Measurements from ENCODE around the gene RARB. TPM values are rescaled to one million over a fixed set of nuclear protein-coding genes. Genes with fewer than 3 reads are reported as not detected.

RARB gene
- total and polyA plus RNA-seq, 7 experiments from 2014 or later, result 0.07 to 0.13 TPM; not detected in 5

GRCh38 chr3:25432176-25432720, 4.2 kb downstream of the RARB start:
- peaks cover 0 to 4% (median 0%) of the 10 kb centered on the region in 11 donors for H3K9me3 Mint-ChIP-seq
- no peaks in the 10 kb centered on the region for H3K9me3 ChIP-seq (ENCODE audit: control insufficient read depth in 2 of 3, low read length in 3 of 3)
- H3K4me3 Mint-ChIP-seq, result no peak overlapping the region
- ATAC-seq, result no peak
- H3K27ac ChIP-seq (ENCODE audit: low read depth, low read length), result no peak overlapping the region
- H3K36me3 ChIP-seq (ENCODE audit: control insufficient read depth in 2 of 3, insufficient read depth in 3 of 3, low read length in 3 of 3), result no peaks in the 10 kb centered on the region
- intact Hi-C loops (cut with micrococcal nuclease), result no loop called here
- POLR2A ChIA-PET, result no interaction called here
- no peaks in the 10 kb centered on the region for H3K4me1 ChIP-seq (ENCODE audit: control insufficient read depth in 2 of 2, insufficient read depth in 2 of 2, low read length in 2 of 2)
- H3K27me3 Mint-ChIP-seq, result peaks cover 36 to 62% (median 42%) of the 10 kb centered on the region in 5 donors
- H3K4me3 ChIP-seq (ENCODE audit: low read length), result no peak overlapping the region
- H3K27ac Mint-ChIP-seq, result no peak overlapping the region
- CTCF ChIA-PET, result no interaction called here
- no peak for DNase-seq
- peaks cover 0 to 8% of the 10 kb centered on the region in 2 donors for H3K27me3 ChIP-seq (ENCODE audit: control insufficient read depth in 2 of 2, insufficient read depth in 2 of 2, low read length in 2 of 2)
- no peaks in the 10 kb centered on the region for H3K36me3 Mint-ChIP-seq
- H3K4me1 Mint-ChIP-seq, result peaks cover 0 to 9% (median 3%) of the 10 kb centered on the region in 7 donors

GRCh38 chr3:25433106-25433505, 5.0 kb downstream of the RARB start:
- intact Hi-C loops (cut with micrococcal nuclease), result no loop called here
- no peak overlapping the region for H3K27ac Mint-ChIP-seq
- Histone ChIP-seq H3K9me3 (ENCODE audit: control insufficient read depth in 2 of 3, low read length in 3 of 3) (no peaks in the 10 kb centered on the region), H3K36me3 (ENCODE audit: control insufficient read depth in 2 of 3, insufficient read depth in 3 of 3, low read length in 3 of 3) (no peaks in the 10 kb centered on the region), H3K27me3 (ENCODE audit: control insufficient read depth in 2 of 2, insufficient read depth in 2 of 2, low read length in 2 of 2) (peaks cover 0 to 5% of the 10 kb centered on the region in 2 donors), H3K4me1 (ENCODE audit: control insufficient read depth in 2 of 2, insufficient read depth in 2 of 2, low read length in 2 of 2) (no peaks in the 10 kb centered on the region), H3K27ac (ENCODE audit: low read depth, low read length) (no peak overlapping the region), H3K4me3 (ENCODE audit: low read length) (no peak overlapping the region)
- POLR2A ChIA-PET, result no interaction called here
- peaks cover 0 to 4% (median 1%) of the 10 kb centered on the region in 7 donors for H3K4me1 Mint-ChIP-seq
- CTCF ChIA-PET, result no interaction called here
- ATAC-seq (no peak), DNase-seq (no peak)
- no peak overlapping the region for H3K4me3 Mint-ChIP-seq
- peaks cover 0 to 1% (median 0%) of the 10 kb centered on the region in 11 donors for H3K9me3 Mint-ChIP-seq
- H3K36me3 Mint-ChIP-seq, result no peaks in the 10 kb centered on the region
- H3K27me3 Mint-ChIP-seq, result peaks cover 29 to 58% (median 40%) of the 10 kb centered on the region in 5 donors

GRCh38 chr3:25433868-25434267, 5.8 kb downstream of the RARB start:
- intact Hi-C loops (cut with micrococcal nuclease), result no loop called here
- H3K4me3 Mint-ChIP-seq, result no peak overlapping the region
- H3K4me3 ChIP-seq (ENCODE audit: low read length), result no peak overlapping the region
- no peaks in the 10 kb centered on the region for H3K9me3 ChIP-seq (ENCODE audit: control insufficient read depth in 2 of 3, low read length in 3 of 3)
- CTCF ChIA-PET, result no interaction called here
- peaks cover 23 to 51% (median 34%) of the 10 kb centered on the region in 5 donors for H3K27me3 Mint-ChIP-seq
- H3K36me3 ChIP-seq (ENCODE audit: control insufficient read depth in 2 of 3, insufficient read depth in 3 of 3, low read length in 3 of 3), result no peaks in the 10 kb centered on the region
- no peaks in the 10 kb centered on the region for H3K9me3 Mint-ChIP-seq
- ATAC-seq (no peak), DNase-seq (no peak)
- no peak overlapping the region for H3K27ac Mint-ChIP-seq
- no peaks in the 10 kb centered on the region for H3K4me1 ChIP-seq (ENCODE audit: control insufficient read depth in 2 of 2, insufficient read depth in 2 of 2, low read length in 2 of 2)
- POLR2A ChIA-PET, result no interaction called here
- H3K27me3 ChIP-seq (ENCODE audit: control insufficient read depth in 2 of 2, insufficient read depth in 2 of 2, low read length in 2 of 2), result no peaks in the 10 kb centered on the region
- H3K27ac ChIP-seq (ENCODE audit: low read depth, low read length), result no peak overlapping the region
- H3K4me1 Mint-ChIP-seq, result no peaks in the 10 kb centered on the region
- H3K36me3 Mint-ChIP-seq, result no peaks in the 10 kb centered on the region

- Mint-ChIP-seq H3K27ac (no peak overlapping the region), H3K27me3 (peaks cover 2 to 22% (median 17%) of the 10 kb centered on the region in 5 donors), H3K36me3 (no peaks in the 10 kb centered on the region), H3K4me1 (no peaks in the 10 kb centered on the region), H3K4me3 (no peak overlapping the region), H3K9me3 (peaks cover 0 to 3% (median 0%) of the 10 kb centered on the region in 11 donors)
- ChIA-PET CTCF (no interaction called here), POLR2A (no interaction called here)
- Histone ChIP-seq H3K4me1 (ENCODE audit: control insufficient read depth in 2 of 2, insufficient read depth in 2 of 2, low read length in 2 of 2) (no peaks in the 10 kb centered on the region), H3K9me3 (ENCODE audit: control insufficient read depth in 2 of 3, low read length in 3 of 3) (no peaks in the 10 kb centered on the region), H3K4me3 (ENCODE audit: low read length) (no peak overlapping the region), H3K36me3 (ENCODE audit: control insufficient read depth in 2 of 3, insufficient read depth in 3 of 3, low read length in 3 of 3) (no peaks in the 10 kb centered on the region), H3K27ac (ENCODE audit: low read depth, low read length) (no peak overlapping the region), H3K27me3 (ENCODE audit: control insufficient read depth in 2 of 2, insufficient read depth in 2 of 2, low read length in 2 of 2) (no peaks in the 10 kb centered on the region)
- DNase-seq, result no peak
- intact Hi-C loops (cut with micrococcal nuclease), result no loop called here
- ATAC-seq, result no peak
These were observed 9.9 kb downstream of the RARB start for GRCh38 chr3:25437953-25438352.

- no peak overlapping the region for H3K27ac ChIP-seq (ENCODE audit: low read depth, low read length)
- ChIA-PET CTCF (no interaction called here), POLR2A (no interaction called here)
- no peaks in the 10 kb centered on the region for H3K36me3 Mint-ChIP-seq
- DNase-seq (no peak), ATAC-seq (no peak)
- H3K9me3 ChIP-seq (ENCODE audit: control insufficient read depth in 2 of 3, low read length in 3 of 3), result no peaks in the 10 kb centered on the region
- H3K27me3 Mint-ChIP-seq, result peaks cover 2 to 21% (median 13%) of the 10 kb centered on the region in 5 donors
- H3K27ac Mint-ChIP-seq, result no peak overlapping the region
- peaks cover 0 to 3% (median 0%) of the 10 kb centered on the region in 11 donors for H3K9me3 Mint-ChIP-seq
- no peak overlapping the region for H3K4me3 Mint-ChIP-seq
- no peaks in the 10 kb centered on the region for H3K4me1 ChIP-seq (ENCODE audit: control insufficient read depth in 2 of 2, insufficient read depth in 2 of 2, low read length in 2 of 2)
- no peaks in the 10 kb centered on the region for H3K36me3 ChIP-seq (ENCODE audit: control insufficient read depth in 2 of 3, insufficient read depth in 3 of 3, low read length in 3 of 3)
- H3K4me1 Mint-ChIP-seq, result no peaks in the 10 kb centered on the region
- H3K4me3 ChIP-seq (ENCODE audit: low read length), result no peak overlapping the region
- H3K27me3 ChIP-seq (ENCODE audit: control insufficient read depth in 2 of 2, insufficient read depth in 2 of 2, low read length in 2 of 2), result no peaks in the 10 kb centered on the region
- intact Hi-C loops (cut with micrococcal nuclease), result no loop called here
These were observed 10.9 kb downstream of the RARB start for GRCh38 chr3:25438791-25439555.

- H3K27me3 Mint-ChIP-seq, result peaks cover 0 to 17% (median 5%) of the 10 kb centered on the region in 5 donors
- no peak overlapping the region for H3K27ac ChIP-seq (ENCODE audit: low read depth, low read length)
- no peak overlapping the region for H3K4me3 Mint-ChIP-seq
- no peaks in the 10 kb centered on the region for H3K9me3 ChIP-seq (ENCODE audit: control insufficient read depth in 2 of 3, low read length in 3 of 3)
- DNase-seq (peak in 2 of 9 donors; percentile 3 to 23), ATAC-seq (no peak)
- H3K4me1 ChIP-seq (ENCODE audit: control insufficient read depth in 2 of 2, insufficient read depth in 2 of 2, low read length in 2 of 2), result no peaks in the 10 kb centered on the region
- H3K36me3 ChIP-seq (ENCODE audit: control insufficient read depth in 2 of 3, insufficient read depth in 3 of 3, low read length in 3 of 3), result no peaks in the 10 kb centered on the region
- CTCF ChIA-PET, result interaction anchor here (1.0 kb wide), 1 partner anchor 14 kb away, joined by 5 read pairs; the partner anchor contains the start of gene RARB
- intact Hi-C loops (cut with micrococcal nuclease), result no loop called here
- peaks cover 0 to 3% (median 0%) of the 10 kb centered on the region in 11 donors for H3K9me3 Mint-ChIP-seq
- no peaks in the 10 kb centered on the region for H3K36me3 Mint-ChIP-seq
- H3K4me1 Mint-ChIP-seq, result no peaks in the 10 kb centered on the region
- POLR2A ChIA-PET, result interaction anchor here (0.6 kb wide), 1 partner anchor 11 kb away, joined by 3 read pairs; no protein-coding TSS in a partner anchor
- no peak overlapping the region for H3K27ac Mint-ChIP-seq
- no peaks in the 10 kb centered on the region for H3K27me3 ChIP-seq (ENCODE audit: control insufficient read depth in 2 of 2, insufficient read depth in 2 of 2, low read length in 2 of 2)
- no peak overlapping the region for H3K4me3 ChIP-seq (ENCODE audit: low read length)
These were observed 13.3 kb downstream of the RARB start for GRCh38 chr3:25441234-25441856.
